Left lung (tissue), 10 donors: Measurements from ENCODE around the gene ANKRD65. TPM values are rescaled to one million over a fixed set of nuclear protein-coding genes. Genes with fewer than 3 reads are reported as not detected.

Experiments
- ATAC-seq: fragments of 200-7000 bp; cut with Tn5 transposase; one replicate; pipeline ENCODE4 v1.9.1; 2020; ENCODE audit warnings: moderate library complexity
- DNase-seq, 4 donors: peaks; one replicate each; pipeline ENCODE4 v3.0.0-alpha.2; 2013 to 2020
- H3K27ac ChIP-seq, 2 donors: fragments of 200-600 bp; sonication (generic) in 1 of 2; one replicate each; pipeline versions ENCODE4 v1.5.0 to v1.8.0; 2020 to 2021
- H3K27me3 ChIP-seq, 2 donors: fragments of 200-600 bp; sonication (generic) in 1 of 2; one replicate each; pipeline versions ENCODE4 v1.5.0 to v1.8.0; 2020 to 2021
- H3K36me3 ChIP-seq, 2 donors: fragments of 200-600 bp; sonication (generic) in 1 of 2; one replicate each; pipeline versions ENCODE4 v1.5.0 to v1.8.0; 2020 to 2021
- H3K4me1 ChIP-seq, 2 donors: fragments of 200-600 bp; one replicate each; pipeline ENCODE4 v1.8.0; 2021
- H3K4me3 ChIP-seq, 2 donors: fragments of 200-600 bp; sonication (generic) in 1 of 2; one replicate each; pipeline versions ENCODE4 v1.5.0 to v1.8.0; 2020 to 2021; ENCODE audit warnings: mild to moderate bottlenecking in 1 of 2
- H3K9me3 ChIP-seq, 2 donors: fragments of 200-600 bp; sonication (generic) in 1 of 2; one replicate each; pipeline versions ENCODE4 v1.5.0 to v1.8.0; 2020 to 2021
- CTCF ChIP-seq, 2 donors: fragments of 200-600 bp; sonication (generic) in 1 of 2; IDR thresholded peaks; one replicate each; pipeline versions ENCODE4 v1.5.0 to v1.8.0; 2021; ENCODE audit warnings: antibody characterized with exemption in 2 of 2
- intact Hi-C, 2 donors: fragments of 100-400 bp; cut with DNase I; formaldehyde crosslinking; loops; one replicate each; pipeline versions ENCODE4 v1.11.2 to v1.14.2; 2022
- polyA plus RNA-seq, 6 donors: library from polyadenylated mRNA; unstranded; fragments of 120-200 nt; gene quantifications; one replicate each; pipeline ENCODE4 v1.2.1, GENCODE V29; 2013; ENCODE audit not compliant: insufficient read length in 6 of 6
- total RNA-seq, 2 donors: library from RNA; stranded (reverse); fragmentation: NEBNext Ultra II Directional; extraction: Animal tissue kit (Norgen Biotek cat#: 25700); gene quantifications; one replicate each; pipeline ENCODE4 v1.2.1, GENCODE V29; 2021
- donor health status: DM: no; HTN: yes; CAD: no.
- donor health status: DM: no; HTN: no; CAD: no.

Gene ANKRD65
- total and polyA plus RNA-seq, 8 donors, result 18.4 to 41.6 (median 31.7) TPM

GRCh38 chr1:1427820-1428148 lies 6.7 kb upstream of the ANKRD65 start:
- Histone ChIP-seq H3K4me3 (peak overlapping the region; percentile 18 to 24), H3K36me3 (no peaks in the 10 kb centered on the region), H3K27me3 (peaks cover 0 to 59% of the 10 kb centered on the region in 2 donors), H3K9me3 (no peaks in the 10 kb centered on the region), H3K27ac (no peak overlapping the region), H3K4me1 (peaks cover 23 to 39% of the 10 kb centered on the region in 2 donors)
- no peak for DNase-seq
- intact Hi-C loops, result no loop called here
- TF ChIP-seq CTCF (IDR thresholded peaks at IDR 0.05), result no peak
- ATAC-seq, result no peak

DNA sequence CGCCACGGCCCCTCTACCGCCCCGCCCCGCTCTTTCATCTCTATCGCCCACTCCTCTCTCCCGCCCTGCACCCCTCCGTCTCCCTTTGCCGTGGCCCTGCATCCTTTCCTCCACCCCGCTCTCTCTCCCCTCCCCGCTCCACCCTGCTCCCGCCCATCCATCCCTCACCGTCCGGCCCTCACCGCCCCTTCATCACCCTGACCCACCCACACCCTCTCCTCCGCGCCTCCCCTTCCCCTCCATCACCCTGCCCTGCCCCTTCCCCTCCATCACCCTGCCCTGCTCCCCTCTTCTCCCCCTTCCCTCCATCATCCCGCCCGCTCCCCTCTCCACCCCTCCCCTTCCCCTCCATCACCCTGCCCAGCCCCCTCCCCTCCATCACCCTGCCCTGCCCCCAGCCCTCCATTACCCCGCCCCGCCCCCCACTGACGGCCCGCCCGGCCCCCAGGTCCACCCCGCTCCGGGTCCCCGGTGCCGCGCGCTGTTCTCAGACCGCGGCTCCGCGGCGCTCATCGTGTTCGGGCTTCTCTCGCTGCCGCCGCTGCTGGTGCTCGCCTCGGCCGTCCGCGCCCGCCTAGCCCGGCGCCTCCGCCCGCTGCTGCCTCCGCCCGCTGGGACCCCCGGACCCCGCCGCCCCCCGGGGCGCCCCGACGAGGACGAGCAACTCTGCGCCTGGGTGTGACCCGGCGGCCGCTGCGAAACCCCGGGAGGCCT lies 6.2 kb upstream of the ANKRD65 start:
- Histone ChIP-seq H3K9me3 (no peaks in the 10 kb centered on the region), H3K4me3 (peak overlapping the region; percentile 18 to 24), H3K36me3 (no peaks in the 10 kb centered on the region), H3K4me1 (peaks cover 23 to 34% of the 10 kb centered on the region in 2 donors), H3K27ac (no peak overlapping the region), H3K27me3 (peaks cover 0 to 54% of the 10 kb centered on the region in 2 donors)
- intact Hi-C loops, result no loop called here
- ATAC-seq (no peak), DNase-seq (peak in 1 of 4 donors; percentile 72)
- TF ChIP-seq CTCF (IDR thresholded peaks at IDR 0.05), result no peak

DNA sequence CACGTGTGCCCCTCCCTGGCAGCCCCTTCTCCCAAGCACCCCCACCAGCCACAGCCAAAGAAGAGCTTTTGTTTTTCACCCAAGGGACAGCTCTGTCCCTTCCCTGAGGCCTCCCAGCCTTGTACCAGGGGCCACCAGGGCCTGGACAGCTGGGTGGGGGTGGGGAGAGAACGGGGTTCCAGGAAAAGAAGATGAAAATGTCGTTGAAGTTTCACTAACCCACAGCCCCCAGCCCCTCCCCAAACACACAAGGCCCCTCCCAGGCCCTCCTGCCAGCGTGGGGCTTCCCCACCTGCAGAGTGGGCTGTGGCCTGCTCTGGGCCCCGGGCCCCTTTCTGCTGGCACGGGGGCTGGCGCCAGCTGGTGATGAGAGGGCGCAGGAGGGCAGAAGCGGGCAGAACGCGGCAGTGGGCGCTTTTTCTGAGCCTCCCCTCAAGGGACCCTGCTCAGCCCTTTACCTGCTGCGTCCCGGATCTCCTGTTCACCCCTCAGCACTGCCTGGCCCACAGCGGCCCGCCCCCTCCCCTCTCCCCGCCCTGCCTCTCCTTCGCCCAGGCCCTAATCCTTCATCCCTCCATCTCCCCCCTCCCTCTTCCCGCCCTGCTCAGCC lies 5.5 kb upstream of the ANKRD65 start:
- TF ChIP-seq CTCF (IDR thresholded peaks at IDR 0.05), result no peak
- H3K4me3 ChIP-seq, result no peak overlapping the region
- no peaks in the 10 kb centered on the region for H3K36me3 ChIP-seq
- DNase-seq (peak in 1 of 4 donors; percentile 55), ATAC-seq (no peak)
- no peak overlapping the region for H3K27ac ChIP-seq
- H3K27me3 ChIP-seq, result peaks cover 0 to 49% of the 10 kb centered on the region in 2 donors
- H3K9me3 ChIP-seq, result no peaks in the 10 kb centered on the region
- intact Hi-C loops, result no loop called here
- peaks cover 22 to 27% of the 10 kb centered on the region in 2 donors for H3K4me1 ChIP-seq

DNA sequence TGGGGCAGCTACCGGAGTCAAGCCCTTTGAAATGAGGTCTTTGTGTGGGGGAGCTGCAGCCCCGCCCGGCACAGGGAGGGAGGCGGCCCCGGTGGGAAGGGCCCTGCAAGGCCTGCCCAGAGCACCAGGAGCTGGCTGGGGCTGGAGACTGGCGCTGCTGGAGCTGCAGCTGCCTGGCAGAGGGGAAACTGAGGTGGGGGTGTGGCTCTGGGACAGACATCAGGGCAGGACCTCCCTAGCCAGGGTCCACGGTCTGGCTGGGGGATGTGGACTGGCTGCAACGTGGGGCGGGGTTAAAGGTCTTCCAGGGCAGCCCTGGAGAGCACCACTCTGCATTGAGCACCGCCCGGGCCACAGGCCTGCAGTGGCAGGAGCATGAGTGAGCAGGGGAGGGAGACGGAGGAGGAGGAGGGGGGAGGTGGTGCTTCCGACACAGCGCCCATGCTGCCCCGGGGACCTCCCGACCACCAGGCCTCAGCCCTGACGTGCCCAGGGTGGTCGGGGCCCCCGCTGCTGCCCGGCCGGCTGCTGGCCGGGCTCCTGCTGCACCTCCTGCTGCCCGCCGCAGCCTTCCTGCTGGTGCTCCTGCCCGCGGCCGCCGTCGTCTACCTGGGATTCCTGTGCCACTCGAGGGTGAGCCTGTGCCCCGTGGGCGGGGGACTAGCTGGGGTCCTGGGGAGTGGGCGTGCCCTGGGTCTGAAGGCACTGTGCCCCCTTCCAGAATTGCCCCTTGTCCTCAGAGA lies 4.8 kb upstream of the ANKRD65 start:
- no peak for TF ChIP-seq CTCF (IDR thresholded peaks at IDR 0.05)
- intact Hi-C loops, result no loop called here
- Histone ChIP-seq H3K4me1 (peaks cover 15 to 20% of the 10 kb centered on the region in 2 donors), H3K27me3 (peaks cover 0 to 49% of the 10 kb centered on the region in 2 donors), H3K27ac (no peak overlapping the region), H3K4me3 (no peak overlapping the region), H3K36me3 (no peaks in the 10 kb centered on the region), H3K9me3 (no peaks in the 10 kb centered on the region)
- DNase-seq, result peak in 1 of 4 donors; percentile 75
- ATAC-seq, result no peak

GRCh38 chr1:1425426-1425752 lies 4.3 kb upstream of the ANKRD65 start:
- no peaks in the 10 kb centered on the region for H3K36me3 ChIP-seq
- TF ChIP-seq CTCF (IDR thresholded peaks at IDR 0.05), result no peak
- no peak overlapping the region for H3K27ac ChIP-seq
- no peak for ATAC-seq
- H3K27me3 ChIP-seq, result peaks cover 0 to 49% of the 10 kb centered on the region in 2 donors
- no peak overlapping the region for H3K4me3 ChIP-seq
- peaks cover 10 to 21% of the 10 kb centered on the region in 2 donors for H3K4me1 ChIP-seq
- H3K9me3 ChIP-seq, result no peaks in the 10 kb centered on the region
- intact Hi-C loops, result no loop called here
- DNase-seq, result peak in 1 of 4 donors; percentile 50
